Measurements from ENCODE around the gene PUS7L.
A peak's percentile ranks its signal among the peaks of the same experiment; 100 is the strongest.

The PUS7L gene

DNA sequence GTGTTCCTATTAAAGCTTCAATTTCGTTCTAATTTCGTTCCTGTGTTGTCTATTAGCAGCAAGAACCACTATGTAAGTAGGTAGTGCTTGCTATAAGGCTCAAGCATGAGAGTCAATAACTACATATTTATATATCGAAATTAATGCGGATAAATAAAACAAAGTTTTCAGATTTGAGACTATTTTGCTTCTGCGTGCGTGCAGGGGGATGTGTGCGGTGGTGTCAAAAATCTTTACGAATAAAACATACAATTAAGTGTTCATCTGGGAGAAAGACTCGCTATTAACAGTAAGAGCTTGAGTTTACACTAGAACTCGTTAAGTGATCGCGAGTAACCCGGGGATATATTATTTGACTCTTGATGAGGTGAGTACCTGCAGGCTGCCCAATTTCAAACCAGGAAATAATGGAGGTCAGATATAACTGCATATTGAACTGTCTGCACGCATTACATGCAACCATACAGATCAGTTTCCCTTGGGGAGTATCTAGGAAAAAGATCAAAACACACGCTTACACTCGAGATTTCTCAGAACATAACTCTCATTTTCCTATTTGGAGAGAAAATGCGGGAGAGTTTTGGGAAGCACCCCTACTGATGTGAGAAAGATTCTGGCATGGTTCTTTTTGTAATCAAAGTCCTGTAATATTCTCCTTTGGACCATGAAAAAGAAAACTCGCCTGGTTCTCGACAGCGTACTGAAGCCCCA lies 46.7 kb upstream of the PUS7L start:
- no peak overlapping the region for H2AK5ac ChIP-seq (ENCODE audit: low read length)
- H4K12ac ChIP-seq (ENCODE audit: low read depth, low read length) = no peak overlapping the region
- H3K9ac ChIP-seq (ENCODE audit: low read length) = peak overlapping the region; percentile 76
- no CpG with 5 or more reads among the region's 20 CpGs for WGBS (ENCODE audit: extremely low coverage, insufficient coverage, insufficient read length)
- H4K91ac ChIP-seq (ENCODE audit: low read depth, low read length) = no peak overlapping the region
- H2BK12ac ChIP-seq (ENCODE audit: low read length) = no peak overlapping the region
- H3K4me1 ChIP-seq (ENCODE audit: control insufficient read depth in 1 of 2, insufficient read depth in 2 of 2, low read length in 2 of 2) = no peaks in the 10 kb centered on the region
- no peak overlapping the region for H2BK120ac ChIP-seq (ENCODE audit: insufficient read depth, low read length, poor library complexity)
- H3K14ac ChIP-seq (ENCODE audit: low read length) = no peak overlapping the region
- peak overlapping the region; percentile 85 for H3K4me3 ChIP-seq (ENCODE audit: low read depth, low read length)
- H3K4ac ChIP-seq (ENCODE audit: low read depth, low read length) = peak overlapping the region; percentile 61
- H2AFZ ChIP-seq (ENCODE audit: insufficient read depth, low read length, poor library complexity) = no peak overlapping the region
- H3K23ac ChIP-seq (ENCODE audit: low read length) = no peak overlapping the region
- peaks cover under 1% of the 10 kb centered on the region for H3K27me3 ChIP-seq (ENCODE audit: insufficient read depth, low read length)
- peaks cover 6% of the 10 kb centered on the region for H3K79me2 ChIP-seq (ENCODE audit: control insufficient read depth, insufficient read depth, low read length, poor library complexity)
- peaks cover 8% of the 10 kb centered on the region for H3K79me1 ChIP-seq (ENCODE audit: low read length)
- peak overlapping the region; percentile 94 for H3K27ac ChIP-seq (ENCODE audit: low read depth, low read length)
- no peaks in the 10 kb centered on the region for H3K9me3 ChIP-seq (ENCODE audit: insufficient read depth, low read depth, low read length)
- H3K36me3 ChIP-seq (ENCODE audit: control insufficient read depth in 1 of 2, insufficient read depth in 2 of 2, low read length in 2 of 2) = peaks cover 5 to 8% of the 10 kb centered on the region in 2 experiments
- H3K18ac ChIP-seq (ENCODE audit: low read length) = peak overlapping the region; percentile 87
- H4K8ac ChIP-seq (ENCODE audit: low read depth, low read length) = peak overlapping the region; percentile 94
- no peak for DNase-seq
- peak overlapping the region; percentile 60 for H3K4me2 ChIP-seq (ENCODE audit: low read length)
- H2BK5ac ChIP-seq (ENCODE audit: low read depth, low read length, poor library complexity) = no peak overlapping the region

GRCh38 chr12:43797561-43798217 lies 39.1 kb upstream of the PUS7L start:
- H2BK12ac ChIP-seq (ENCODE audit: low read length) = no peak overlapping the region
- no peak overlapping the region for H3K4me3 ChIP-seq (ENCODE audit: low read depth, low read length)
- H3K14ac ChIP-seq (ENCODE audit: low read length) = no peak overlapping the region
- no peak overlapping the region for H2AFZ ChIP-seq (ENCODE audit: insufficient read depth, low read length, poor library complexity)
- no peak overlapping the region for H4K12ac ChIP-seq (ENCODE audit: low read depth, low read length)
- H3K79me2 ChIP-seq (ENCODE audit: control insufficient read depth, insufficient read depth, low read length, poor library complexity) = no peaks in the 10 kb centered on the region
- H4K91ac ChIP-seq (ENCODE audit: low read depth, low read length) = no peak overlapping the region
- no peak overlapping the region for H4K8ac ChIP-seq (ENCODE audit: low read depth, low read length)
- H2BK120ac ChIP-seq (ENCODE audit: insufficient read depth, low read length, poor library complexity) = no peak overlapping the region
- no peaks in the 10 kb centered on the region for H3K4me1 ChIP-seq (ENCODE audit: control insufficient read depth in 1 of 2, insufficient read depth in 2 of 2, low read length in 2 of 2)
- no peak overlapping the region for H3K9ac ChIP-seq (ENCODE audit: low read length)
- H3K18ac ChIP-seq (ENCODE audit: low read length) = no peak overlapping the region
- no peaks in the 10 kb centered on the region for H3K9me3 ChIP-seq (ENCODE audit: insufficient read depth, low read depth, low read length)
- H3K23ac ChIP-seq (ENCODE audit: low read length) = no peak overlapping the region
- no CpG with 5 or more reads among the region's 4 CpGs for WGBS (ENCODE audit: extremely low coverage, insufficient coverage, insufficient read length)
- peaks cover 8% of the 10 kb centered on the region in 2 experiments for H3K36me3 ChIP-seq (ENCODE audit: control insufficient read depth in 1 of 2, insufficient read depth in 2 of 2, low read length in 2 of 2)
- no peak overlapping the region for H2BK5ac ChIP-seq (ENCODE audit: low read depth, low read length, poor library complexity)
- no peaks in the 10 kb centered on the region for H3K27me3 ChIP-seq (ENCODE audit: insufficient read depth, low read length)
- H3K4ac ChIP-seq (ENCODE audit: low read depth, low read length) = no peak overlapping the region
- H3K4me2 ChIP-seq (ENCODE audit: low read length) = no peak overlapping the region
- DNase-seq = no peak
- no peaks in the 10 kb centered on the region for H3K79me1 ChIP-seq (ENCODE audit: low read length)
- no peak overlapping the region for H3K27ac ChIP-seq (ENCODE audit: low read depth, low read length)
- H2AK5ac ChIP-seq (ENCODE audit: low read length) = no peak overlapping the region

GRCh38 chr12:43795716-43796280 lies 37.2 kb upstream of the PUS7L start:
- H2AK5ac ChIP-seq (ENCODE audit: low read length) = no peak overlapping the region
- no peak overlapping the region for H3K18ac ChIP-seq (ENCODE audit: low read length)
- H3K9me3 ChIP-seq (ENCODE audit: insufficient read depth, low read depth, low read length) = no peaks in the 10 kb centered on the region
- no peak overlapping the region for H3K9ac ChIP-seq (ENCODE audit: low read length)
- no peak overlapping the region for H4K91ac ChIP-seq (ENCODE audit: low read depth, low read length)
- H3K36me3 ChIP-seq (ENCODE audit: control insufficient read depth in 1 of 2, insufficient read depth in 2 of 2, low read length in 2 of 2) = peaks cover 3 to 6% of the 10 kb centered on the region in 2 experiments
- no peaks in the 10 kb centered on the region for H3K27me3 ChIP-seq (ENCODE audit: insufficient read depth, low read length)
- H2BK12ac ChIP-seq (ENCODE audit: low read length) = no peak overlapping the region
- H3K79me2 ChIP-seq (ENCODE audit: control insufficient read depth, insufficient read depth, low read length, poor library complexity) = no peaks in the 10 kb centered on the region
- H3K4me3 ChIP-seq (ENCODE audit: low read depth, low read length) = no peak overlapping the region
- H3K23ac ChIP-seq (ENCODE audit: low read length) = no peak overlapping the region
- H2BK120ac ChIP-seq (ENCODE audit: insufficient read depth, low read length, poor library complexity) = no peak overlapping the region
- H4K12ac ChIP-seq (ENCODE audit: low read depth, low read length) = no peak overlapping the region
- no CpG with 5 or more reads among the region's 2 CpGs for WGBS (ENCODE audit: extremely low coverage, insufficient coverage, insufficient read length)
- H3K27ac ChIP-seq (ENCODE audit: low read depth, low read length) = no peak overlapping the region
- peak in 1 of 2 donors; percentile 14 for DNase-seq
- H3K79me1 ChIP-seq (ENCODE audit: low read length) = no peaks in the 10 kb centered on the region
- H4K8ac ChIP-seq (ENCODE audit: low read depth, low read length) = no peak overlapping the region
- no peaks in the 10 kb centered on the region for H3K4me1 ChIP-seq (ENCODE audit: control insufficient read depth in 1 of 2, insufficient read depth in 2 of 2, low read length in 2 of 2)
- H2AFZ ChIP-seq (ENCODE audit: insufficient read depth, low read length, poor library complexity) = no peak overlapping the region
- no peak overlapping the region for H3K4me2 ChIP-seq (ENCODE audit: low read length)
- H3K14ac ChIP-seq (ENCODE audit: low read length) = no peak overlapping the region
- H3K4ac ChIP-seq (ENCODE audit: low read depth, low read length) = no peak overlapping the region
- H2BK5ac ChIP-seq (ENCODE audit: low read depth, low read length, poor library complexity) = no peak overlapping the region

- Histone ChIP-seq H3K14ac (ENCODE audit: low read length) (no peak overlapping the region), H3K79me2 (ENCODE audit: control insufficient read depth, insufficient read depth, low read length, poor library complexity) (no peaks in the 10 kb centered on the region), H2BK120ac (ENCODE audit: insufficient read depth, low read length, poor library complexity) (no peak overlapping the region), H3K9ac (ENCODE audit: low read length) (no peak overlapping the region), H2AFZ (ENCODE audit: insufficient read depth, low read length, poor library complexity) (no peak overlapping the region), H3K27ac (ENCODE audit: low read depth, low read length) (no peak overlapping the region), H3K18ac (ENCODE audit: low read length) (no peak overlapping the region), H3K9me3 (ENCODE audit: insufficient read depth, low read depth, low read length) (no peaks in the 10 kb centered on the region), H3K4me3 (ENCODE audit: low read depth, low read length) (no peak overlapping the region), H3K27me3 (ENCODE audit: insufficient read depth, low read length) (no peaks in the 10 kb centered on the region), H3K36me3 (ENCODE audit: control insufficient read depth in 1 of 2, insufficient read depth in 2 of 2, low read length in 2 of 2) (no peaks in the 10 kb centered on the region), H2BK12ac (ENCODE audit: low read length) (no peak overlapping the region), H3K4me2 (ENCODE audit: low read length) (no peak overlapping the region), H2BK5ac (ENCODE audit: low read depth, low read length, poor library complexity) (no peak overlapping the region), H2AK5ac (ENCODE audit: low read length) (no peak overlapping the region), H3K4me1 (ENCODE audit: control insufficient read depth in 1 of 2, insufficient read depth in 2 of 2, low read length in 2 of 2) (no peaks in the 10 kb centered on the region), H3K23ac (ENCODE audit: low read length) (no peak overlapping the region), H4K91ac (ENCODE audit: low read depth, low read length) (no peak overlapping the region), H4K12ac (ENCODE audit: low read depth, low read length) (no peak overlapping the region), H3K4ac (ENCODE audit: low read depth, low read length) (no peak overlapping the region), H3K79me1 (ENCODE audit: low read length) (no peaks in the 10 kb centered on the region), H4K8ac (ENCODE audit: low read depth, low read length) (no peak overlapping the region)
- DNase-seq = no peak
Observed at GRCh38 chr12:43789941-43790340, 31.4 kb upstream of the PUS7L start.

All from trophoblast cell (in vitro differentiated cells and primary cell).